H1 (cell line): ENCODE data around the gene SLC43A3. TPM values are rescaled to one million over a fixed set of nuclear protein-coding genes. Genes with fewer than 3 reads are reported as not detected.
A peak's percentile ranks its signal among the peaks of the same experiment; 100 is the strongest.

Source experiments
- CTCF ChIA-PET: fragments of 300-600 bp; sonication (Branson Sonifier 250); formaldehyde crosslinking; loops from one replicate; lab custom pipeline; 2021; ENCODE audit not compliant: partially characterized antibody; lab: Charles Lee
- POLR2A ChIA-PET: fragments of 300-600 bp; sonication (Branson Sonifier 250); formaldehyde crosslinking; loops from one replicate; lab custom pipeline; 2021; ENCODE audit warnings: inconsistent platforms; ENCODE audit not compliant: partially characterized antibody; lab: Charles Lee
- DNase-seq, 2 experiments: peaks; one replicate each; pipeline versions ENCODE4 v3.0.0 to v3.0.0-alpha.2; 2010 to 2022; ENCODE audit warnings: low spot score in 2 of 2, low read depth in 1 of 2, mixed read lengths in 1 of 2
- FAIRE-seq: peaks from 2 replicates; lab custom pipeline; 2011; peaks lifted over from hg19 to GRCh38; lab: Jason Lieb, UNC
- H2AFZ ChIP-seq: 2 replicates; pipeline ENCODE4 v1.8.1; 2012; ENCODE audit warnings: low read length, inconsistent platforms
- H2AK5ac ChIP-seq: 2 replicates; pipeline ENCODE4 v1.6.1; 2013; ENCODE audit warnings: low read depth, low read length
- H2BK120ac ChIP-seq: replicated peaks from 2 replicates; pipeline ENCODE3; 2013; ENCODE audit warnings: low read depth, low read length, inconsistent platforms
- H2BK12ac ChIP-seq: 2 replicates; pipeline ENCODE4 v1.6.1; 2013; ENCODE audit warnings: low read depth, low read length
- H2BK15ac ChIP-seq: 2 replicates; pipeline ENCODE4 v1.6.1; 2013; ENCODE audit warnings: low read length
- H2BK20ac ChIP-seq: 2 replicates; pipeline ENCODE4 v1.6.1; 2013; ENCODE audit warnings: low read length
- H2BK5ac ChIP-seq: 2 replicates; pipeline ENCODE4 v1.6.1; 2013; ENCODE audit warnings: low read depth, low read length
- H3K14ac ChIP-seq: 2 replicates; pipeline ENCODE4 v1.6.1; 2013; ENCODE audit warnings: inconsistent platforms; ENCODE audit not compliant: insufficient read length
- H3K18ac ChIP-seq: 2 replicates; pipeline ENCODE4 v1.6.1; 2013; ENCODE audit warnings: low read length; ENCODE audit errors: extremely low read depth
- H3K23ac ChIP-seq: 2 replicates; pipeline ENCODE4 v1.6.1; 2013; ENCODE audit warnings: inconsistent platforms; ENCODE audit not compliant: insufficient read length
- H3K23me2 ChIP-seq: 2 replicates; pipeline ENCODE4 v1.6.1; 2013; ENCODE audit warnings: low read depth, low read length
- H3K27ac ChIP-seq: 2 replicates; pipeline ENCODE4 v1.6.1; 2011; ENCODE audit warnings: low read depth, low read length, inconsistent platforms
- H3K27me3 ChIP-seq, 4 experiments: replicated peaks in 1 of 4; 1 replicate in 1 of 4; 2 replicates in 3 of 4; pipeline versions ENCODE4 v1.6.1 to v1.8.1; 2011 to 2013; ENCODE audit warnings: low read length in 3 of 4, mild to moderate bottlenecking in 3 of 4, inconsistent platforms in 2 of 4, mixed read lengths in 2 of 4, moderate library complexity in 1 of 4; ENCODE audit not compliant: control insufficient read depth in 3 of 4, insufficient read depth in 3 of 4; ENCODE audit errors: extremely low read depth in 1 of 4
- H3K36me3 ChIP-seq, 4 experiments: 2 replicates each; pipeline versions ENCODE4 v1.6.1 to v1.8.1; 2011 to 2013; ENCODE audit warnings: mild to moderate bottlenecking in 4 of 4, low read length in 3 of 4, moderate library complexity in 2 of 4, control low read depth in 1 of 4, inconsistent platforms in 1 of 4; ENCODE audit not compliant: insufficient read depth in 4 of 4, control insufficient read depth in 2 of 4
- H3K4ac ChIP-seq: replicated peaks from 2 replicates; pipeline ENCODE3; 2013; ENCODE audit warnings: low read length, low read depth, mixed read lengths, inconsistent platforms; ENCODE audit not compliant: insufficient read length
- H3K4me1 ChIP-seq, 4 experiments: replicated peaks in 1 of 4; 1 replicate in 1 of 4; 2 replicates in 3 of 4; pipeline versions ENCODE4 v1.6.1 to v1.8.1; 2011 to 2013; ENCODE audit warnings: low read length in 3 of 4, inconsistent platforms in 2 of 4, mixed read lengths in 1 of 4; ENCODE audit not compliant: insufficient read depth in 4 of 4, control insufficient read depth in 3 of 4
- H3K4me2 ChIP-seq, 2 experiments: 2 replicates each; pipeline versions ENCODE4 v1.6.1 to v1.8.1; 2011 to 2013; ENCODE audit warnings: low read depth in 2 of 2, low read length in 2 of 2, control low read depth in 1 of 2, inconsistent platforms in 1 of 2, mild to moderate bottlenecking in 1 of 2; ENCODE audit not compliant: insufficient read depth in 1 of 2
- H3K4me3 ChIP-seq, 4 experiments: fragments of 200-600, 300-600 bp in 1 of 4; sonication (generic), shearing (Covaris generic), sonication (Bioruptor Twin) in 1 of 4; 2 replicates each; pipeline versions ENCODE4 v1.5.1 to v1.8.1; 2011 to 2016; ENCODE audit warnings: low read length in 4 of 4, low read depth in 3 of 4, control low read depth in 2 of 4, inconsistent platforms in 2 of 4, mild to moderate bottlenecking in 2 of 4, mixed read lengths in 1 of 4, moderate library complexity in 1 of 4; ENCODE audit not compliant: insufficient read depth in 2 of 4; ENCODE audit errors: extremely low read depth in 1 of 4
- H3K56ac ChIP-seq: replicated peaks from 2 replicates; pipeline ENCODE3; 2013; ENCODE audit warnings: low read depth, mild to moderate bottlenecking, mixed read lengths, low read length, inconsistent platforms; ENCODE audit not compliant: insufficient read length
- H3K79me1 ChIP-seq: 2 replicates; pipeline ENCODE4 v1.6.1; 2013; ENCODE audit warnings: low read depth, low read length, control low read depth
- H3K79me2 ChIP-seq, 2 experiments: 2 replicates each; pipeline versions ENCODE4 v1.6.1 to v1.8.1; 2012 to 2013; ENCODE audit warnings: low read length in 2 of 2, mild to moderate bottlenecking in 2 of 2, inconsistent platforms in 1 of 2; ENCODE audit not compliant: insufficient read depth in 2 of 2, control insufficient read depth in 1 of 2
- H3K9ac ChIP-seq, 4 experiments: replicated peaks in 1 of 4; 1 replicate in 1 of 4; 2 replicates in 3 of 4; pipeline versions ENCODE4 v1.6.1 to v1.8.1; 2011 to 2013; ENCODE audit warnings: low read depth in 3 of 4, low read length in 3 of 4, control low read depth in 2 of 4, mild to moderate bottlenecking in 2 of 4, moderate library complexity in 2 of 4, inconsistent platforms in 1 of 4; ENCODE audit errors: extremely low read depth in 1 of 4
- H3K9me3 ChIP-seq, 2 experiments: 2 replicates each; pipeline versions ENCODE4 v1.6.1 to v1.8.1; 2012 to 2013; ENCODE audit warnings: mild to moderate bottlenecking in 2 of 2, moderate library complexity in 2 of 2, control low read depth in 1 of 2, inconsistent platforms in 1 of 2, low read depth in 1 of 2, low read length in 1 of 2, mixed read lengths in 1 of 2; ENCODE audit not compliant: insufficient read depth in 2 of 2
- H4K20me1 ChIP-seq, 2 experiments: replicated peaks in 1 of 2; 2 replicates each; pipeline versions ENCODE3 to v1.8.1; 2011 to 2013; ENCODE audit warnings: inconsistent platforms in 2 of 2, low read length in 2 of 2, mild to moderate bottlenecking in 1 of 2; ENCODE audit not compliant: insufficient read depth in 2 of 2, control insufficient read depth in 1 of 2
- H4K5ac ChIP-seq: 2 replicates; pipeline ENCODE4 v1.6.1; 2013; ENCODE audit warnings: low read length, low read depth, mixed read lengths, inconsistent platforms; ENCODE audit not compliant: insufficient read length
- H4K8ac ChIP-seq: 2 replicates; pipeline ENCODE4 v1.8.0; 2013; ENCODE audit warnings: mild to moderate bottlenecking, moderate library complexity, low read length, inconsistent platforms; ENCODE audit not compliant: insufficient read depth; ENCODE audit errors: extremely low read depth
- H4K91ac ChIP-seq: replicated peaks from 2 replicates; pipeline ENCODE3; 2013; ENCODE audit warnings: low read length, mixed read lengths, inconsistent platforms; ENCODE audit not compliant: insufficient read length
- CBX5 ChIP-seq: fragments of 300-800, 300-1000 bp; sonication (generic); IDR thresholded peaks from 2 replicates; pipeline ENCODE4 v1.7.1; 2016; ENCODE audit warnings: antibody characterized with exemption, low read length, low read depth
- CBX8 ChIP-seq: fragments of 300-800, 300-1000 bp; sonication (generic); IDR thresholded peaks from 2 replicates; pipeline ENCODE4 v1.7.1; 2016; ENCODE audit warnings: low read depth, low read length, borderline replicate concordance
- CHD1 ChIP-seq: IDR thresholded peaks from 2 replicates; pipeline ENCODE4 v1.6.1; 2012; ENCODE audit warnings: low read depth, low read length, improper control_type of control experiment
- JUN ChIP-seq: IDR thresholded peaks from 2 replicates; pipeline ENCODE4 v1.6.1; 2011; ENCODE audit warnings: low read depth, mild to moderate bottlenecking, improper control_type of control experiment, low read length
- KDM5A ChIP-seq: fragments of 200-600 bp; IDR thresholded peaks from 2 replicates; pipeline ENCODE4 v1.7.1; 2012; ENCODE audit warnings: mild to moderate bottlenecking, low read length, inconsistent platforms, mixed read lengths
- NANOG ChIP-seq: IDR thresholded peaks from 2 replicates; pipeline ENCODE4 v1.6.1; 2011; ENCODE audit warnings: low read length, low read depth, mild to moderate bottlenecking, inconsistent platforms; ENCODE audit not compliant: insufficient read depth, poor library complexity, severe bottlenecking
- RXRA ChIP-seq: IDR thresholded peaks from 2 replicates; pipeline ENCODE4 v1.6.1; 2011; ENCODE audit warnings: low read depth, mild to moderate bottlenecking, low read length, moderate library complexity; ENCODE audit not compliant: insufficient read depth
- SRF ChIP-seq: IDR thresholded peaks from 2 replicates; pipeline ENCODE4 v1.6.1; 2011; ENCODE audit warnings: mild to moderate bottlenecking, low read depth, low read length, moderate library complexity
- TCF12 ChIP-seq: IDR thresholded peaks from 2 replicates; pipeline ENCODE4 v1.6.1; 2011; ENCODE audit warnings: low read depth, mild to moderate bottlenecking, low read length
- USF2 ChIP-seq: IDR thresholded peaks from 2 replicates; pipeline ENCODE4 v1.6.1; 2011; ENCODE audit warnings: low read length, improper control_type of control experiment
- WGBS, 2 experiments: shearing (Covaris generic) in 1 of 2; methylation state at CpG; one replicate each; pipeline versions ENCODE4 v1.1.6 to v1.1.7; 2013 to 2015; ENCODE audit warnings: low lambda C conversion rate in 2 of 2, mixed read lengths in 2 of 2, inconsistent platforms in 1 of 2, low coverage in 1 of 2, missing lambda C conversion rate in 1 of 2; ENCODE audit not compliant: insufficient replicate concordance in 2 of 2, insufficient coverage in 1 of 2, insufficient read length in 1 of 2; ENCODE audit errors: extremely low coverage in 1 of 2, missing lambda C conversion rate in 1 of 2; 5-methylcytosine and 5-hydroxymethylcytosine counted together
- polyA plus RNA-seq, 7 experiments: library from polyadenylated mRNA; depleted of rRNA in 3 of 7; stranded (reverse) in 5 of 7; unstranded in 2 of 7; fragments of >200 nt in 5 of 7; fragments of 200-250 nt in 2 of 7; gene quantifications; 1 replicate in 5 of 7; 2 replicates in 1 of 7; 4 replicates in 1 of 7; pipeline versions ENCODE4 v1.2.1 to v1.2.3, GENCODE V29; 2011 to 2013; ENCODE audit warnings: missing spikeins in 2 of 7, mixed read lengths in 2 of 7
- total RNA-seq: library from RNA; stranded (reverse); fragmentation: NEBNext Ultra II Directional; extraction: Animal tissue kit (Norgen Biotek cat#: 25700); gene quantifications from 2 replicates; pipeline ENCODE4 v1.2.1, GENCODE V29; 2021
- TF ChIP-seq, protein P1 (sequence below): IDR thresholded peaks from 2 replicates; pipeline ENCODE4 v1.6.1; 2011; ENCODE audit warnings: low read depth, mild to moderate bottlenecking, low read length; ENCODE audit not compliant: insufficient read depth

Gene SLC43A3
- total and polyA plus RNA-seq, 2 of the 8 experiments (the other 6 are each of a cell fraction or from before 2014, with no cell fraction given) = 31.8 to 67.8 TPM

- H2BK12ac ChIP-seq = 0 out of 2 replicates have a peak overlapping the region, but pooled peaks have one; percentile 19
- H3K23me2 ChIP-seq = no peaks in the 10 kb centered on the region
- DNase-seq = no peak
- CTCF ChIA-PET = interaction anchor here (0.6 to 1.2 kb wide), 5 partner anchors 8 to 96 kb away, joined by 3 to 4 read pairs (median 3); partner anchors contain the start of gene RTN4RL2
- H3K27me3 ChIP-seq = peaks cover 0 to 2% (median 0%) of the 10 kb centered on the region in 4 experiments; a peak in 2 of 7 replicates
- no peak overlapping the region for H2AFZ ChIP-seq
- H3K4ac ChIP-seq = no peak overlapping the region
- no peaks in the 10 kb centered on the region for H3K9me3 ChIP-seq
- peak overlapping the region in 1 of 2 experiments; percentile 42; a peak in 1 of 4 replicates for H3K4me2 ChIP-seq
- no peak overlapping the region for H3K56ac ChIP-seq
- no peak overlapping the region; a peak in 2 of 7 replicates for H3K9ac ChIP-seq
- H3K79me2 ChIP-seq = 0 out of 4 replicates have a peak, but pooled peaks cover 0 to 3% of the 10 kb centered on the region in 2 experiments
- no peak overlapping the region for H2BK15ac ChIP-seq
- H3K18ac ChIP-seq = 0 out of 2 replicates have a peak overlapping the region, but pooled peaks have one; percentile 48
- no peak overlapping the region for H3K14ac ChIP-seq
- peak overlapping the region; percentile 88; the same call in 1 of the 2 replicates for H2AK5ac ChIP-seq
- no peak overlapping the region for H3K27ac ChIP-seq
- no peak overlapping the region; the same call in 1 of the 2 replicates for H4K8ac ChIP-seq
- WGBS, 2 experiments = 72% methylated on average over 4 of the region's 4 CpGs; no CpG with 5 or more reads in 1 of the 2 experiments
- no peak overlapping the region for H2BK5ac ChIP-seq
- no peak overlapping the region for H4K5ac ChIP-seq
- POLR2A ChIA-PET = interaction anchor here (1.1 to 1.4 kb wide), 4 partner anchors 14 to 143 kb away, joined by 3 to 7 read pairs (median 4); partner anchors contain the start of genes SLC43A1 and TNKS1BP1
- H3K23ac ChIP-seq = no peak overlapping the region
- H3K4me1 ChIP-seq = peaks cover 5 to 28% (median 24%) of the 10 kb centered on the region in 4 experiments
- peaks cover 0 to 11% (median 6%) of the 10 kb centered on the region in 4 experiments; a peak in 4 of 8 replicates for H3K36me3 ChIP-seq
- peak overlapping the region; percentile 19 for H4K91ac ChIP-seq
- no peaks in the 10 kb centered on the region for H3K79me1 ChIP-seq
- 0 out of 2 replicates have a peak overlapping the region, but pooled peaks have one; percentile 86 for H2BK20ac ChIP-seq
- no peak overlapping the region for H3K4me3 ChIP-seq
- H2BK120ac ChIP-seq = no peak overlapping the region
- FAIRE-seq = no peak
- peaks cover 2 to 8% of the 10 kb centered on the region in 2 experiments for H4K20me1 ChIP-seq
- TF ChIP-seq, protein P1, sequence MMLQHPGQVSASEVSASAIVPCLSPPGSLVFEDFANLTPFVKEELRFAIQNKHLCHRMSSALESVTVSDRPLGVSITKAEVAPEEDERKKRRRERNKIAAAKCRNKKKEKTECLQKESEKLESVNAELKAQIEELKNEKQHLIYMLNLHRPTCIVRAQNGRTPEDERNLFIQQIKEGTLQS = no peak
- TF ChIP-seq JUN (no peak), KDM5A (no peak), SRF (no peak), CBX8 (no peak), CHD1 (no peak), TCF12 (no peak), CBX5 (no peak), NANOG (no peak), RXRA (no peak), USF2 (no peak)
Observed at GRCh38 chr11:57468276-57468675, 41.4 kb upstream of the SLC43A3 start.
